ENCODE data around the gene EXOC6B. TPM values are rescaled to one million over a fixed set of nuclear protein-coding genes. Genes with fewer than 3 reads are reported as not detected.

The EXOC6B gene
- total RNA-seq, 1 experiment from 2014 or later = 40.1 TPM

DNA sequence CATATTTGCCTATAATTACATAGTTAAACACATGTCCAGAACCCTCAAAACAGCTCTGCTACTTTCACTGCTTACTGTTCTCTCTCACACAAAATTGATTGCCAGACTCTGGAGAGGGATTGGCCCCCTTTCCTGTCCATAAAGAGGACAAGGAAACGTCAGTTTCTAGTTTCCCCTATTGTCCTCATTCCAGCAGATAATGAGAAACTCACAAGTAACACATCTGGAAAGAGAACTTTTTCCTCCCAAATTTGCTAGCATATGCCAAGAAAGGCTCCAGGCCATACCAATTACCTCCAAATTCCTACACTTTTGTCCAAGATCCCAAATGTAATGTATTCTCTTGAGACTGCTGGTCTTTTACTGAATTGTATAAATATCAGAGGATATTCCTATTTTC, 200.5 kb downstream of the EXOC6B start:
- H3K27ac Mint-ChIP-seq = no peak overlapping the region; a peak in 1 of 7 replicates
- no peaks in the 10 kb centered on the region for H3K27me3 ChIP-seq (ENCODE audit: insufficient read depth, low read length)
- H3K4me3 Mint-ChIP-seq = no peak overlapping the region
- no peaks in the 10 kb centered on the region for H3K79me2 ChIP-seq (ENCODE audit: insufficient read depth, low read length)
- H2AK5ac ChIP-seq (ENCODE audit: insufficient read length, low read length) = no peak overlapping the region
- DNase-seq = no peak
- H3K9me3 ChIP-seq (ENCODE audit: control insufficient read depth, low read depth, low read length) = no peaks in the 10 kb centered on the region
- H2BK5ac ChIP-seq (ENCODE audit: insufficient read length, low read length) = no peak overlapping the region
- no peak overlapping the region for H2BK120ac ChIP-seq (ENCODE audit: low read depth, low read length, poor library complexity, severe bottlenecking)
- no peaks in the 10 kb centered on the region; the same call in 1 of the 2 replicates for H3K4me1 ChIP-seq (ENCODE audit: insufficient read depth, low read length)
- H2AFZ ChIP-seq (ENCODE audit: low read length) = no peak overlapping the region
- no peaks in the 10 kb centered on the region for H3K27me3 Mint-ChIP-seq (ENCODE audit: low read depth)
- H3K56ac ChIP-seq (ENCODE audit: insufficient read length, low read depth, low read length) = no peak overlapping the region
- H3K18ac ChIP-seq (ENCODE audit: insufficient read length, low read depth, low read length) = no peak overlapping the region
- TF ChIP-seq, protein P1, sequence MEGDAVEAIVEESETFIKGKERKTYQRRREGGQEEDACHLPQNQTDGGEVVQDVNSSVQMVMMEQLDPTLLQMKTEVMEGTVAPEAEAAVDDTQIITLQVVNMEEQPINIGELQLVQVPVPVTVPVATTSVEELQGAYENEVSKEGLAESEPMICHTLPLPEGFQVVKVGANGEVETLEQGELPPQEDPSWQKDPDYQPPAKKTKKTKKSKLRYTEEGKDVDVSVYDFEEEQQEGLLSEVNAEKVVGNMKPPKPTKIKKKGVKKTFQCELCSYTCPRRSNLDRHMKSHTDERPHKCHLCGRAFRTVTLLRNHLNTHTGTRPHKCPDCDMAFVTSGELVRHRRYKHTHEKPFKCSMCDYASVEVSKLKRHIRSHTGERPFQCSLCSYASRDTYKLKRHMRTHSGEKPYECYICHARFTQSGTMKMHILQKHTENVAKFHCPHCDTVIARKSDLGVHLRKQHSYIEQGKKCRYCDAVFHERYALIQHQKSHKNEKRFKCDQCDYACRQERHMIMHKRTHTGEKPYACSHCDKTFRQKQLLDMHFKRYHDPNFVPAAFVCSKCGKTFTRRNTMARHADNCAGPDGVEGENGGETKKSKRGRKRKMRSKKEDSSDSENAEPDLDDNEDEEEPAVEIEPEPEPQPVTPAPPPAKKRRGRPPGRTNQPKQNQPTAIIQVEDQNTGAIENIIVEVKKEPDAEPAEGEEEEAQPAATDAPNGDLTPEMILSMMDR (conservative IDR thresholded peaks at IDR 0.05) = no peak
- H2BK20ac ChIP-seq (ENCODE audit: low read depth, low read length, poor library complexity, severe bottlenecking) = no peak overlapping the region
- H3K4me1 Mint-ChIP-seq = peaks cover 14 to 19% of the 10 kb centered on the region in 2 experiments
- H3K4ac ChIP-seq (ENCODE audit: low read depth, low read length) = no peak overlapping the region
- no peak overlapping the region for H4K91ac ChIP-seq (ENCODE audit: insufficient read length, low read depth, low read length)
- no peaks in the 10 kb centered on the region for H3K36me3 Mint-ChIP-seq (ENCODE audit: insufficient read depth in 1 of 3, low read depth in 3 of 3)
- no peak overlapping the region for H4K8ac ChIP-seq (replicated peaks; ENCODE audit: insufficient read length, low read depth, low read length)
- H3K23me2 ChIP-seq (ENCODE audit: insufficient read length, low read depth, low read length, poor library complexity, severe bottlenecking) = no peaks in the 10 kb centered on the region
- H3K9ac ChIP-seq (ENCODE audit: extremely low read depth, insufficient read length, low read length) = no peak overlapping the region
- no peak overlapping the region for H3K27ac ChIP-seq (ENCODE audit: insufficient read length, low read depth, low read length)
- no peak overlapping the region for H4K5ac ChIP-seq (ENCODE audit: insufficient read length, low read depth, low read length)
- no peaks in the 10 kb centered on the region; a peak in 1 of 5 replicates for H3K9me3 Mint-ChIP-seq
- no CpG with 5 or more reads among the region's 1 CpG for WGBS (ENCODE audit: extremely low coverage, insufficient read length, low lambda C conversion rate)
- no peak overlapping the region for H2BK12ac ChIP-seq (ENCODE audit: insufficient read length, low read depth, low read length)
- H3T11ph ChIP-seq (ENCODE audit: low read length) = no peak overlapping the region
- H3K14ac ChIP-seq (ENCODE audit: insufficient read depth, low read length) = no peak overlapping the region
- H3K4me2 ChIP-seq (ENCODE audit: insufficient read depth, insufficient read length, low read length) = no peak overlapping the region
- H3K79me1 ChIP-seq (ENCODE audit: insufficient read depth, low read depth, low read length, poor library complexity, severe bottlenecking) = no peaks in the 10 kb centered on the region
- H4K20me1 ChIP-seq (ENCODE audit: control insufficient read depth, insufficient read depth, insufficient read length) = no peaks in the 10 kb centered on the region
- no peak overlapping the region for H3K23ac ChIP-seq (ENCODE audit: insufficient read length, low read depth, low read length)
- no peak overlapping the region for H2BK15ac ChIP-seq (ENCODE audit: low read depth, low read length)
